Measurements from ENCODE around the gene CTIF.

DNA sequence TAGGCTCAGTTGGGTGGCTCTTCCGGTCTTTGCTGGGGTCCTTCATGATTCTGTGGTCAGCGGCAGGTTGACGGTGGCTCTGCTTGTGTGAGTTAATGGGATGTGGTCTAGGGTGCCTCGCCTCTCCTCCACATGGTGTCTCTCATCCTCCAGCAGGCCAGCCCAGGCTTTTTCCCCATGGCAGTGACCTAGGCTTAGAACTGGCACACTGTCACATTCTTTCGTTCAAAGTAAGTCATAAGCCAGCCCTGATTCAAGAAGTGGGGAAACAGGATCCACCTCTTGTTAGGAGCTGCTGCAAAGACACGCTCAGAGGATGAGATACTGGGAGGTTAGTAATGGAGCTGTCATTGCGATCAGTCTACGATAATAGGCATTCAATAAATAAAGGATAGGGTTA, 46.0 kb upstream of the CTIF start:
- TF ChIP-seq, protein P1, sequence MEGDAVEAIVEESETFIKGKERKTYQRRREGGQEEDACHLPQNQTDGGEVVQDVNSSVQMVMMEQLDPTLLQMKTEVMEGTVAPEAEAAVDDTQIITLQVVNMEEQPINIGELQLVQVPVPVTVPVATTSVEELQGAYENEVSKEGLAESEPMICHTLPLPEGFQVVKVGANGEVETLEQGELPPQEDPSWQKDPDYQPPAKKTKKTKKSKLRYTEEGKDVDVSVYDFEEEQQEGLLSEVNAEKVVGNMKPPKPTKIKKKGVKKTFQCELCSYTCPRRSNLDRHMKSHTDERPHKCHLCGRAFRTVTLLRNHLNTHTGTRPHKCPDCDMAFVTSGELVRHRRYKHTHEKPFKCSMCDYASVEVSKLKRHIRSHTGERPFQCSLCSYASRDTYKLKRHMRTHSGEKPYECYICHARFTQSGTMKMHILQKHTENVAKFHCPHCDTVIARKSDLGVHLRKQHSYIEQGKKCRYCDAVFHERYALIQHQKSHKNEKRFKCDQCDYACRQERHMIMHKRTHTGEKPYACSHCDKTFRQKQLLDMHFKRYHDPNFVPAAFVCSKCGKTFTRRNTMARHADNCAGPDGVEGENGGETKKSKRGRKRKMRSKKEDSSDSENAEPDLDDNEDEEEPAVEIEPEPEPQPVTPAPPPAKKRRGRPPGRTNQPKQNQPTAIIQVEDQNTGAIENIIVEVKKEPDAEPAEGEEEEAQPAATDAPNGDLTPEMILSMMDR (IDR thresholded peaks at IDR 0.05): no peak
- no peak for TF ChIP-seq ZFX (IDR thresholded peaks at IDR 0.05; ENCODE audit: borderline replicate concordance)

Data from 22Rv1 (cell line).